ENCODE data around the gene C1QTNF12. TPM values are rescaled to one million over a fixed set of nuclear protein-coding genes. Genes with fewer than 3 reads are reported as not detected.

Gene C1QTNF12
- total and polyA plus RNA-seq, 2 of the 8 experiments (the other 6 are each of a cell fraction or from before 2014, with no cell fraction given) = 2.1 to 3.7 TPM

DNA sequence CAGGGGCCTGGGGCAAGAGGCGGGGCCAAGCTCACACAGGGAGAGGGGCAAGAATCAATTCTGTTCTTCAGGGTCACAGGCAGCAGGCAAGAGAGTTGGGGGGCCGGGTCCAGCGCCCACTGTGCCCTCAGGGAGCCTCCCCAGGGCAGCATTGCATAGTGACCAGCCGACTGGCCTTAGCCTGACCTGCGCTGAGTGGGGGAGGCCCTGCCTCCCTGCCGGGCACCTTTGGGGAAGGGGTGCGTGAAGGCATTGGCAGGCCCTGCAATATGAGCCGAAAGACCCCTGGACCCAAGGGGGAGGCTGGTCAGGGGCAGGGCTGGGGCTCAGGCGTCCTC is 45.9 kb upstream of the C1QTNF12 start:
- DNase-seq (ENCODE audit: low read depth in 1 of 2, low spot score in 2 of 2) (no peak), FAIRE-seq (no peak)
- Histone ChIP-seq H3K4me2 (ENCODE audit: insufficient read depth in 1 of 2, low read depth in 2 of 2, low read length in 2 of 2) (no peak overlapping the region), H3K4ac (replicated peaks; ENCODE audit: insufficient read length, low read depth, low read length) (no peak overlapping the region), H2AK5ac (ENCODE audit: low read depth, low read length) (no peak overlapping the region), H2BK5ac (ENCODE audit: low read depth, low read length) (no peak overlapping the region), H4K91ac (replicated peaks; ENCODE audit: insufficient read length, low read length) (no peak overlapping the region), H2BK120ac (replicated peaks; ENCODE audit: low read depth, low read length) (no peak overlapping the region), H2BK15ac (ENCODE audit: low read length) (no peak overlapping the region), H4K5ac (ENCODE audit: insufficient read length, low read depth, low read length) (no peak overlapping the region), H3K9me3 (ENCODE audit: insufficient read depth in 2 of 2, low read depth in 1 of 2, low read length in 1 of 2) (peaks cover 0 to 2% of the 10 kb centered on the region in 2 experiments; a peak in 1 of 4 replicates), H3K4me1 (replicated peaks in 1 of 4; ENCODE audit: control insufficient read depth in 3 of 4, insufficient read depth in 4 of 4, low read length in 3 of 4) (peaks cover 0 to 8% (median 0%) of the 10 kb centered on the region in 4 experiments; a peak in 2 of 7 replicates), H3K18ac (ENCODE audit: extremely low read depth, low read length) (no peak overlapping the region), H3K56ac (replicated peaks; ENCODE audit: insufficient read length, low read depth, low read length) (no peak overlapping the region), H3K36me3 (ENCODE audit: control insufficient read depth in 2 of 4, insufficient read depth in 4 of 4, low read length in 3 of 4) (0 out of 8 replicates have a peak, but pooled peaks cover 0 to 3% (median 0%) of the 10 kb centered on the region in 4 experiments), H3K79me2 (ENCODE audit: control insufficient read depth in 1 of 2, insufficient read depth in 2 of 2, low read length in 2 of 2) (no peaks in the 10 kb centered on the region), H2AFZ (ENCODE audit: low read length) (no peak overlapping the region), H3K79me1 (ENCODE audit: low read depth, low read length) (no peaks in the 10 kb centered on the region), H3K23ac (ENCODE audit: insufficient read length) (no peak overlapping the region), H4K8ac (ENCODE audit: extremely low read depth, insufficient read depth, low read length) (no peak overlapping the region), H3K9ac (replicated peaks in 1 of 4; ENCODE audit: extremely low read depth in 1 of 4, low read depth in 3 of 4, low read length in 3 of 4) (no peak overlapping the region), H3K27me3 (replicated peaks in 1 of 4; ENCODE audit: control insufficient read depth in 3 of 4, extremely low read depth in 1 of 4, insufficient read depth in 3 of 4, low read length in 3 of 4) (peaks cover 0 to 3% (median 0%) of the 10 kb centered on the region in 4 experiments; a peak in 1 of 7 replicates), H3K23me2 (ENCODE audit: low read depth, low read length) (no peaks in the 10 kb centered on the region), H2BK12ac (ENCODE audit: low read depth, low read length) (no peak overlapping the region), H3K4me3 (ENCODE audit: extremely low read depth in 1 of 4, insufficient read depth in 2 of 4, low read depth in 3 of 4, low read length in 4 of 4) (no peak overlapping the region), H2BK20ac (ENCODE audit: low read length) (no peak overlapping the region), H3K14ac (ENCODE audit: insufficient read length) (no peak overlapping the region), H3K27ac (ENCODE audit: low read depth, low read length) (no peak overlapping the region), H4K20me1 (replicated peaks in 1 of 2; ENCODE audit: control insufficient read depth in 1 of 2, insufficient read depth in 2 of 2, low read length in 2 of 2) (peaks cover 2 to 6% of the 10 kb centered on the region in 2 experiments)
- TF ChIP-seq JUN (IDR thresholded peaks at IDR 0.05; ENCODE audit: low read depth, low read length) (no peak), SP4 (IDR thresholded peaks at IDR 0.05; ENCODE audit: low read length) (no peak)
- ChIA-PET CTCF (ENCODE audit: partially characterized antibody) (interaction anchor here (0.6 to 3.4 kb wide), 38 partner anchors 8 to 1006 kb away, joined by 3 to 38 read pairs (median 5); partner anchors contain the start of genes ACAP3, SCNN1D, TTLL10 and UBE2J2), POLR2A (ENCODE audit: partially characterized antibody) (interaction anchor here (0.9 to 2.3 kb wide), 6 partner anchors 8 to 22 kb away, joined by 3 to 9 read pairs (median 4); partner anchors contain the start of gene UBE2J2)
- 100% methylated on average over 2 of the region's 9 CpGs; no CpG with 5 or more reads in 1 of the 2 experiments for WGBS, 2 experiments (ENCODE audit: extremely low coverage in 1 of 2, insufficient coverage in 1 of 2, insufficient read length in 1 of 2, insufficient replicate concordance in 2 of 2, low coverage in 1 of 2, low lambda C conversion rate in 2 of 2, missing lambda C conversion rate in 1 of 2)
